NOMO-1 treated with DMSO at 0.1 percent for 48 hours (cell line): ENCODE results near the gene ANGPTL4.
"Not testable (repeated sequence)": the region's sequence is repeated elsewhere in the genome, so short reads cannot be mapped to it uniquely, and the experiment has no call there.

Source experiments
- DNase-seq: peaks from one replicate; lab custom pipeline; 2025; ENCODE audit not compliant: unreplicated experiment; lab: John Stamatoyannopoulos, UW

ANGPTL4 gene

GRCh38 chr19:8334458-8335342, 29.3 kb upstream of the ANGPTL4 start:
- DNase-seq: peak; percentile 46

- no peak for DNase-seq
These were observed 28.4 kb upstream of the ANGPTL4 start for GRCh38 chr19:8335343-8336071.

GRCh38 chr19:8336072-8336569, 27.8 kb upstream of the ANGPTL4 start:
- DNase-seq: no peak

GRCh38 chr19:8336660-8337059, 27.3 kb upstream of the ANGPTL4 start:
- no peak for DNase-seq

- DNase-seq: no peak
These were observed 26.2 kb upstream of the ANGPTL4 start for GRCh38 chr19:8337728-8338127.

- DNase-seq: no peak
These were observed 25.1 kb upstream of the ANGPTL4 start for GRCh38 chr19:8338835-8339234.

- DNase-seq: no peak
These were observed 23.4 kb upstream of the ANGPTL4 start for GRCh38 chr19:8340341-8341096.

- DNase-seq: not testable (repeated sequence)
These were observed 22.5 kb upstream of the ANGPTL4 start for GRCh38 chr19:8341504-8341903.

- no peak for DNase-seq
These were observed 21.7 kb upstream of the ANGPTL4 start for GRCh38 chr19:8342316-8342683.

- DNase-seq: peak; percentile 87
These were observed 21.1 kb upstream of the ANGPTL4 start, which contains the start of gene KANK3 for GRCh38 chr19:8342684-8343482. TSS of gene KANK3 (minus strand) at chr19:8343262. CDS start at chr19:8337828, 5,434 bp downstream.

- DNase-seq: no peak
These were observed 20.5 kb upstream of the ANGPTL4 start for GRCh38 chr19:8343483-8343844.

GRCh38 chr19:8349629-8350372, 14.2 kb upstream of the ANGPTL4 start:
- DNase-seq: not testable (repeated sequence)

- no peak for DNase-seq
These were observed 11.7 kb upstream of the ANGPTL4 start for GRCh38 chr19:8352134-8352827.

- not testable (repeated sequence) for DNase-seq
These were observed 11.1 kb upstream of the ANGPTL4 start for GRCh38 chr19:8352845-8353244.

- no peak for DNase-seq
These were observed 8.1 kb upstream of the ANGPTL4 start for GRCh38 chr19:8355631-8356402.

GRCh38 chr19:8357007-8357521, 6.9 kb upstream of the ANGPTL4 start:
- no peak for DNase-seq

GRCh38 chr19:8358948-8359347, 5.0 kb upstream of the ANGPTL4 start:
- DNase-seq: no peak

- DNase-seq: no peak
These were observed 3.8 kb upstream of the ANGPTL4 start for GRCh38 chr19:8360196-8360595.
